HT1080 (cell line): ENCODE results near the gene DLGAP1. TPM values are rescaled to one million over a fixed set of nuclear protein-coding genes. Genes with fewer than 3 reads are reported as not detected.
A peak's percentile ranks its signal among the peaks of the same experiment; 100 is the strongest.

Experiments
- DNase-seq: peaks from one replicate; pipeline ENCODE4 v3.0.0-alpha.2; 2015; ENCODE audit warnings: low read depth
- total RNA-seq: library from RNA; depleted of rRNA; stranded (reverse); fragments of >200 nt; shearing (Covaris generic); gene quantifications from 2 replicates; pipeline ENCODE4 v1.2.3, GENCODE V29; 2014

Gene DLGAP1
- total RNA-seq, 1 experiment from 2014 or later: not detected

- peak; percentile 11 for DNase-seq
Observed at GRCh38 chr18:3455907-3456685, 999.0 kb downstream of the DLGAP1 start.

GRCh38 chr18:3455090-3455635 lies 999.9 kb downstream of the DLGAP1 start:
- DNase-seq: no peak

- peak; percentile 62 for DNase-seq
Observed at GRCh38 chr18:3454365-3455089, 1000.6 kb downstream of the DLGAP1 start.

GRCh38 chr18:3453540-3454364 lies 1001.4 kb downstream of the DLGAP1 start:
- DNase-seq: peak; percentile 94

DNA sequence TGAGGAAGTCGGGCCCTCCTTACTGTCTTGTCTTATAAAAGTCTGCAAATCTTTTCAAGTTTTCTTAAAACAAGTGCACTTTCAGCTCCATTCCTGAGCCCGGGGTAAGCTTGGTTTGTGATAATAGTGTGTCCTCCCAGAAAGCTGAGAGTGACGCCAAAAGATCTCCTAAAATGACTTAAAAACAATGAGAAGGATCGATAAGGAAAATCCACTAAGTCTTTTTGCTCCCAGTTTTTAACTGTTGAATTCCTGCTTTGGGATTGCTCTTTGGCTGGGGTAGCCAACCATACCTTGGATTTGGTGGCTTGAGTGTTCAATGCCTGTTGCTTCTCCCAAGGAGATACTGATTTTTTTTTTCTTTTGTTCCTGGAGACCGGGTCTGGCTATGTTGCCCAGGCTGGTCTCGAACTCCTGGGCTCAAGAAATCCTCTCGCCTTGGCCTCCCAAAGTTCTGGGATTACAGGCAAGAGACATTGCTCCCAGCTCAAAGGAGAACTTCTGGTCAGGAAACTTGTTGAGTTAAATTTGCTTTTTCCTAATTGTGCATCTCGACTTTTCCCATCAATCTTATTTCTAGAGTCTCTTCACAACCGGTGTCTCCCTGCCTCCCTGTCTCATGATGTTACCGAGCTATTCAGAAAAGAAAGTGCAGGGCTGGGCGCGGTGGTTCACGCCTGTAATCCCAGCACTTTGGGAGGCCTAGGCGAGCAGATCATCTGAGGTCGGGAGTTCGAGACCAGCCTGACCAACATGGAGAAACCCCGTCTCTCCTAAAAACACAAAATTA lies 1002.2 kb downstream of the DLGAP1 start:
- DNase-seq: peak; percentile 20

- peak; percentile 51 for DNase-seq
Observed at GRCh38 chr18:3451989-3452749, 1002.9 kb downstream of the DLGAP1 start.

- peak; percentile 84 for DNase-seq
Observed at GRCh38 chr18:3451183-3451988, 1003.7 kb downstream of the DLGAP1 start.

DNA sequence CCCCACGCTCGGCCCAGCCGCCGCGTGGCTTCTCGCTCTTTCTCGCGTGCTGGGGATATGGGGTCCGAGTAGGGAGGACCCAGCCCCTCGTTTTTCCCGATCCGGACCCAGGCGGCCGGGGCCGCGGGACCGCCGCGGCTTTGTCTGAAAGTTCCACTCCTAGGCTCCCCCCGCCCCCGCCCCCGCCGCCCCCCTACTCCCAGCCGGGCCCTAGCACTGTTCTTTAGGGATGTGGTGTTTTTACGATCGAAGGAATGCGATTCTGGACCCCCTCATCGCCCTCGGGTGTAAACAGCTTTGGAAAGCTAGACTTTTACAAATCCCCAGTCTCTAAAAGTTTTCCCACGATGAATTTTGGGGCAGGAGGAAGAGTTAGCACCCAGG lies 1004.3 kb downstream of the DLGAP1 start:
- no peak for DNase-seq

GRCh38 chr18:3450012-3450798 lies 1004.9 kb downstream of the DLGAP1 start, which contains the start of gene TGIF1:
TGIF1 (plus strand) TSS chr18:3450172; CDS start chr18:3450490, 318 bp downstream.
- peak; percentile 78 for DNase-seq

DNA sequence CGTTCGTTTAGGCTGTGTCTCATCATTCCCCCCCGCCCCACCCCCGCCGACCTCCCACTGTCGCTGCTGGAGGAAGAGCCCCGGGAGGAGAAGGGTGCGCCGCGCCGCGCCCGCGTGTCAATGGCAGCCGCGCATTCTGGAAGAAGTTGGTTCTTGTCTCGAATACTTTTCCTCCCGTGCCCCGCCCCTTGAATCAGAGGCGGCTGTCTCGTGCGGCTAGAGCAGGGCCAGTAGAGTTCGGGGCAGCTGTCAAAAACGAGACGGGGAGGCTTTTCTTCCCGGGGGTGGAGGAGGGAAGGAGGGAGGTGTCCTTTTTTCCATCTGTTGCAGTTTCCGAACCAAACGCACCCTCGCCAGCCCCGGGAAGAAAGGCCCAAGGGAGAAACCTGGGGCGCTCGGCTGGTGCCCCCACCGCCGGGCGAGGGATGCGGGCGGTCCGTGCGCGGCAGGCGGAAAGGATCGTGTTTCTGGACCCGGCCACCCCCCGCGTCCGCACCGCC lies 1005.5 kb downstream of the DLGAP1 start:
- DNase-seq: peak; percentile 77

- no peak for DNase-seq
Observed at GRCh38 chr18:3448838-3449511, 1006.1 kb downstream of the DLGAP1 start.

- DNase-seq: peak; percentile 99
Observed at GRCh38 chr18:3447895-3448837, 1006.9 kb downstream of the DLGAP1 start.

GRCh38 chr18:3447068-3447894 lies 1007.8 kb downstream of the DLGAP1 start:
- DNase-seq: peak; percentile 50
